Heart left ventricle (tissue), 13 donors: ENCODE measurements around the gene CACTIN.

ENCODE experiments used
- CTCF ChIP-seq, 12 donors: fragments of 200-600 bp; sonication (generic) in 4 of 12; IDR thresholded peaks; one replicate each; pipeline versions ENCODE4 v1.5.0 to v1.8.0; 2018 to 2022; ENCODE audit warnings: antibody characterized with exemption in 12 of 12, mild to moderate bottlenecking in 5 of 12
- POLR2A ChIP-seq, 2 donors: fragments of 450-650 bp; IDR thresholded peaks; one replicate each; pipeline ENCODE4 v1.6.1; 2017; ENCODE audit warnings: antibody characterized with exemption in 2 of 2, mild to moderate bottlenecking in 2 of 2, moderate library complexity in 2 of 2
- donor health status: ischemic (EF 13 %, LVEDD 7.1; RV severe dilation, severe dysfunction).
- donor health status: DM: no; HTN: yes; CAD: no.
- donor health status: DM: no; HTN: no; CAD: no.
- donor health status: ischemic (EF 25% LVEDD 6.9; RV normal size, moderate dysfunction).
- donor health status: ischemic (EF 25% LVEDD 5.7; RV mildly dilated, moderate dysfunction).
- donor health status: ischemic (EF 35%, LVEDD 5.7; RV mildly dilated, moderate dysfunction).
- donor health status: nonischemic (EF 11% LVEDD 7.7; RV severe dilation, severe dysfunction).
- donor health status: DM: yes; HTN: yes; CAD: no.
- donor health status: PGD.
- donor health status: ischemic (EF 29% LVEDD 5.4; RV normal size, mild dysfunction).
- donor health status: nonischemic (EF 23%, LVEDD 6.1; RV moderate dilation, normal function).

GRCh38 chr19:3642987-3643673 is 16.5 kb upstream of the CACTIN start:
- no peak for TF ChIP-seq CTCF (IDR thresholded peaks at IDR 0.05)
- no peak for TF ChIP-seq POLR2A (IDR thresholded peaks at IDR 0.05)
